Neutrophil (primary cell): Measurements from ENCODE around the gene BAZ1B.

Source experiments
- H3K27ac ChIP-seq: fragments of 200-600 bp; sonication (generic); 2 replicates; pipeline ENCODE4 v1.5.1; 2016; ENCODE audit warnings: mild to moderate bottlenecking, moderate library complexity
- H3K27me3 ChIP-seq: fragments of 200-600 bp; sonication (generic); 2 replicates; pipeline ENCODE4 v1.6.0; 2016; ENCODE audit warnings: mild to moderate bottlenecking
- H3K36me3 ChIP-seq: fragments of 200-600 bp; sonication (generic); 2 replicates; pipeline ENCODE4 v1.5.1; 2017
- H3K4me1 ChIP-seq, 2 experiments: fragments of 200-600 bp in 1 of 2; sonication (generic) in 1 of 2; 1 replicate in 1 of 2; 2 replicates in 1 of 2; pipeline versions ENCODE4 v1.5.1 to v1.6.1; 2013 to 2016; ENCODE audit warnings: low read depth in 1 of 2, low read length in 1 of 2, mild to moderate bottlenecking in 1 of 2, moderate library complexity in 1 of 2; ENCODE audit not compliant: control insufficient read depth in 1 of 2, insufficient read depth in 1 of 2
- H3K4me3 ChIP-seq, 2 experiments: fragments of 200-600 bp in 1 of 2; sonication (generic) in 1 of 2; 1 replicate in 1 of 2; 2 replicates in 1 of 2; pipeline ENCODE4 v1.5.1; 2013 to 2016; ENCODE audit warnings: low read depth in 1 of 2, low read length in 1 of 2, mild to moderate bottlenecking in 1 of 2, moderate library complexity in 1 of 2
- H3K9me3 ChIP-seq: fragments of 200-600 bp; sonication (generic); 2 replicates; pipeline ENCODE4 v1.5.1; 2016
- TF ChIP-seq, protein P1 (sequence below): fragments of 200-600 bp; sonication (generic); IDR thresholded peaks from 2 replicates; pipeline ENCODE4 v1.5.1; 2016; ENCODE audit warnings: antibody characterized with exemption

The BAZ1B gene

DNA sequence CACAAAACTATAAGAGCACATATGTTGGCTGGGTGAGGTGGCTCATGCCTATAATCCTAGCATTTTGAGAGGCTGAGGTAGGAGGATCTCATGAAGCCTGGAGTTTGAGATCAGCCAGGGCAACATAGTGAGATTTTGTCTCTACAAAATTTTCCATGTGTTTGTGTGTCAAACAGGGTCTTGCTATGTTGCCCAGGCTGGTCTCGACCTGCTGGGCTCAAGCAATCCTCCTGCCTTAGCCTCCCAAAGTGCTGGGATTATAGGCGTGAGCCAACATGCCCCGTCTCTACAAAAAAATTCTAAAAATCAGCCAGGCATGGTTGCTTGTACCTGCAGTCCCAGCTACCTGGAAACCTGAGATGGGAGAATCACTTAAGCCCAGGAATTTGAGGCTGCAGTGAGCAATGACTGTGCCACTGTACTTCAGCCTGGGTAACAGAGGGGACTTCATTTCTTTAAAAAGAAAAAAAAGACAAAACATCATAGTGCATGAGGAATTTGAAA lies 60.3 kb downstream of the BAZ1B start:
- no peak overlapping the region for H3K4me3 ChIP-seq
- no peaks in the 10 kb centered on the region for H3K27me3 ChIP-seq
- H3K9me3 ChIP-seq, result no peaks in the 10 kb centered on the region
- H3K4me1 ChIP-seq, result no peaks in the 10 kb centered on the region
- H3K36me3 ChIP-seq, result peaks cover 83% of the 10 kb centered on the region
- H3K27ac ChIP-seq, result no peak overlapping the region
- TF ChIP-seq, protein P1, sequence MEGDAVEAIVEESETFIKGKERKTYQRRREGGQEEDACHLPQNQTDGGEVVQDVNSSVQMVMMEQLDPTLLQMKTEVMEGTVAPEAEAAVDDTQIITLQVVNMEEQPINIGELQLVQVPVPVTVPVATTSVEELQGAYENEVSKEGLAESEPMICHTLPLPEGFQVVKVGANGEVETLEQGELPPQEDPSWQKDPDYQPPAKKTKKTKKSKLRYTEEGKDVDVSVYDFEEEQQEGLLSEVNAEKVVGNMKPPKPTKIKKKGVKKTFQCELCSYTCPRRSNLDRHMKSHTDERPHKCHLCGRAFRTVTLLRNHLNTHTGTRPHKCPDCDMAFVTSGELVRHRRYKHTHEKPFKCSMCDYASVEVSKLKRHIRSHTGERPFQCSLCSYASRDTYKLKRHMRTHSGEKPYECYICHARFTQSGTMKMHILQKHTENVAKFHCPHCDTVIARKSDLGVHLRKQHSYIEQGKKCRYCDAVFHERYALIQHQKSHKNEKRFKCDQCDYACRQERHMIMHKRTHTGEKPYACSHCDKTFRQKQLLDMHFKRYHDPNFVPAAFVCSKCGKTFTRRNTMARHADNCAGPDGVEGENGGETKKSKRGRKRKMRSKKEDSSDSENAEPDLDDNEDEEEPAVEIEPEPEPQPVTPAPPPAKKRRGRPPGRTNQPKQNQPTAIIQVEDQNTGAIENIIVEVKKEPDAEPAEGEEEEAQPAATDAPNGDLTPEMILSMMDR, result no peak

DNA sequence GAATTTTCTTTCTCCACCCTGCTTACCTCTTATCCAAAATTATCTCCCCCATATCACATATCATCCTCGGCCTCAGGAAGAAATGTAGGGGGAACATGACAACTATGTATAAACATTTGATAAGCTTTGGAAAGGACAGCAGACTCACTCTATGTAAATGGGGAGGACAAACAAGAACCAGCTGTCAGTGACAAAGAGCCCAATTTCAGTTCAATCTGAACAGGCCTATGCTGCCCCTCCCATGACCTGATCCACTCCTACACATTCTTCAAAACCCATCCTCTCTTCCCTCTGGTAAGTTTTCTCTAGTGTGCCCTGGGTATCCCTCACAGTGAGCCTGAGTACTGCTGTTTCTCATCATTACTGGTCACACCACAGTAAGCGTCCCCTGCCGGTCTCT lies 67.7 kb downstream of the BAZ1B start:
- Histone ChIP-seq H3K4me1 (peaks cover 11 to 17% of the 10 kb centered on the region in 2 experiments), H3K4me3 (no peak overlapping the region), H3K36me3 (peaks cover 40% of the 10 kb centered on the region), H3K9me3 (no peaks in the 10 kb centered on the region), H3K27me3 (no peaks in the 10 kb centered on the region), H3K27ac (no peak overlapping the region)
- TF ChIP-seq, protein P1, result no peak

DNA sequence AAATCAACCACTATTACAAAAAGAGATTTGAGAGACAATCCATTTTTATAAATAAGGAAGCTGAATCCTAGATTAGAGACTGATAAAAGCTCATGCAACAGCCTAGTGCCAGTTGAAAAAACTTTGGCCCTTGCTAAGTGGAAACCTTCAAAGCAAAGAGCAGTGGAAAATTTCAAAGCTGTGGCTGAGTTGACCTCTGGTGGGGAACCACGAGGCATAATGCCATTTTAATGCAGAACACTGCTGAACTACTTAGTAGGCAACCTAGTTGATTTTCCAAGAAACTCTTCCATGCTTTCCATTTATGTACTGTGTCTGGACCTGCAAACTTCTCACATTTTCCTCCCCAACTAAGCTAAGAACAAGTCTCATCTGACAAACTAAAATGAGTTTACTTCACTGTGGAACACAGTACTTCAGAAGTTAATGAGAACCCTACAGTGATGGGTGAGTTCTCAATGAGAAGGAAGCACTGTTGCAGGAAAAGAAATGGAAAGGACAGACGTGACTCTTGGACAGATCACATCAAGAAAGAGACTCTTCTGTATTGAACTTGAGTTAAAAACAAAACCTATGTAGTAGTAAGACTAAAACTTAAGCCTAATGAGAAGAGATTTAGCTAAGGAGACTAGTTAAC lies 69.0 kb downstream of the BAZ1B start:
- H3K36me3 ChIP-seq, result peaks cover 30% of the 10 kb centered on the region
- H3K4me1 ChIP-seq, result peaks cover 21 to 26% of the 10 kb centered on the region in 2 experiments
- no peak overlapping the region for H3K27ac ChIP-seq
- no peak overlapping the region for H3K4me3 ChIP-seq
- H3K9me3 ChIP-seq, result no peaks in the 10 kb centered on the region
- no peaks in the 10 kb centered on the region for H3K27me3 ChIP-seq
- TF ChIP-seq, protein P1, result no peak

DNA sequence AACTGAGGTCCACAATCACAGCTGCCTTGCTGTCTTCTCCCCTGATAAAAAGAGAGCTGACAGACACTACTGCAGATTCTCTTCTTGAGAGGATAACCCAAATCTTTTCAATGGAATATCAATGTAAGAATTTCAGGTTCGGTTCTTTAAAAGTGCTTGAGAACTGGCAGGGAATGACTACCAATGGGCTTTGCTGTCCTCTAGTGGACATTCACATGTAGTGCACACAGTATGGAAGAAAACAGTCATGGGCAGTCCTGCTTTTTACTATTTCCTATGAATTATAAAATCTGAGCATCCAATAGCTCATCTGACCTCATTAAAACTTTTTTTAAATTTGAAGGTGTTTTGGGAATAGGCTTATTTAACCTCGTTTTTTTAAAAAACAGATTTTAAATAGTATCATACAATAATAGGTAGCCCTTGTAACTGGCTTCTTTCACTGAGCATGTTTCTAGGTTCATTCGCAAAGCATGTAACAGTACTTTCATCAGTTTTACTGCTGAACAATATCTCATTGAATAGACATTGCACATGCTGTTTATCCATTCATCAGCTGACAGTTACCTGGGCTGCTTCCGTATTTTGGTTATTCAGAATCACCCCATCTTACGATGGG lies 70.2 kb downstream of the BAZ1B start:
- no peaks in the 10 kb centered on the region for H3K9me3 ChIP-seq
- peak overlapping the region in 1 of 2 experiments; percentile 26 for H3K4me3 ChIP-seq
- H3K4me1 ChIP-seq, result peaks cover 22 to 26% of the 10 kb centered on the region in 2 experiments
- TF ChIP-seq, protein P1, result peak; percentile 95
- no peaks in the 10 kb centered on the region for H3K27me3 ChIP-seq
- H3K36me3 ChIP-seq, result peaks cover 20% of the 10 kb centered on the region
- H3K27ac ChIP-seq, result peak overlapping the region; percentile 40

DNA sequence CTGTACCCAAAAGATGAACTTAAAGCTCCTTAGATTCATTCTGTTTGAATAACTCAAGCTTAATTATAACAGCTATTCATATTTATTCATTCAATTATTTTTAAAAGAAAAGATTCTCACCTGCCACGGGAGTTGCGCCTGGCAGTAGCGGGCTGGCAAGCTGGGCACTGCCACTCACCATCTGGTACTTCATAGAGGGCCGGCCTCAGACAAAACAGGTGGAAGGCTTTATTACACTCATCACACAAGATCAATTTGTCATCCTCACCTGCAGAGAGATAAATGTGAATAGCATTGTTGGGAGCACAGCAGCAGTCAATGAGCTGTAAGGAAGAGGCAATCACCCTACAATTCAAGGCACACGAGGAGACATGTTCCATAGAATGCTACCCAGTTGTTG lies 72.7 kb downstream of the BAZ1B start:
- TF ChIP-seq, protein P1, result no peak
- Histone ChIP-seq H3K36me3 (peaks cover 5% of the 10 kb centered on the region), H3K9me3 (no peaks in the 10 kb centered on the region), H3K27ac (peak overlapping the region; percentile 64), H3K4me1 (peaks cover 24 to 26% of the 10 kb centered on the region in 2 experiments), H3K4me3 (no peak overlapping the region), H3K27me3 (no peaks in the 10 kb centered on the region)
